ENCODE measurements around the gene ESD. TPM values are rescaled to one million over a fixed set of nuclear protein-coding genes. Genes with fewer than 3 reads are reported as not detected.

Gene ESD
- total and polyA plus RNA-seq, 2 of the 13 experiments (the other 11 are each of a cell fraction or from before 2014, with no cell fraction given), result 118 to 147 TPM

- TF ChIP-seq REST (IDR thresholded peaks at IDR 0.05; ENCODE audit: borderline replicate concordance in 1 of 2, low read depth in 1 of 2, low read length in 2 of 2) (no peak), SSRP1 (CRISPR knock-in tag; IDR thresholded peaks at IDR 0.05) (no peak), MEIS1 (CRISPR knock-in tag; IDR thresholded peaks at IDR 0.05; ENCODE audit: borderline replicate concordance) (no peak), PHB2 (IDR thresholded peaks at IDR 0.05; ENCODE audit: partially characterized antibody) (no peak), NFAT5 (CRISPR knock-in tag; IDR thresholded peaks at IDR 0.05) (no peak), TP53 (CRISPR knock-in tag; conservative IDR thresholded peaks at IDR 0.05) (no peak), ZNF580 (CRISPR knock-in tag; IDR thresholded peaks at IDR 0.05; ENCODE audit: borderline replicate concordance, low read depth) (no peak), PHF5A (CRISPR knock-in tag; IDR thresholded peaks at IDR 0.05; ENCODE audit: low read depth, unreplicated experiment) (no peak), ZNF362 (CRISPR knock-in tag; IDR thresholded peaks at IDR 0.05; ENCODE audit: borderline replicate concordance) (no peak), ZNF780A (CRISPR knock-in tag; IDR thresholded peaks at IDR 0.05) (no peak), ZBTB46 (CRISPR knock-in tag; IDR thresholded peaks at IDR 0.05; ENCODE audit: borderline replicate concordance) (no peak), ZFYVE20 (CRISPR knock-in tag; IDR thresholded peaks at IDR 0.05; ENCODE audit: borderline replicate concordance, low read depth) (no peak)
Measured at GRCh38 chr13:46799139-46799538, 2.2 kb upstream of the ESD start (continued).
